NCI-H82 treated with DMSO at 0.1 percent for 48 hours (cell line): ENCODE results near the gene CADPS2.
"Not testable (repeated sequence)": the region's sequence is repeated elsewhere in the genome, so short reads cannot be mapped to it uniquely, and the experiment has no call there.

Source experiments
- DNase-seq: peaks from one replicate; lab custom pipeline; 2025; ENCODE audit not compliant: unreplicated experiment; lab: John Stamatoyannopoulos, UW

The CADPS2 gene

GRCh38 chr7:122677149-122677548, 209.1 kb downstream of the CADPS2 start:
- DNase-seq = no peak

- no peak for DNase-seq
These were observed 209.8 kb downstream of the CADPS2 start for GRCh38 chr7:122676466-122676865.

- no peak for DNase-seq
These were observed 210.6 kb downstream of the CADPS2 start for GRCh38 chr7:122675621-122676020.

GRCh38 chr7:122675011-122675410, 211.2 kb downstream of the CADPS2 start:
- DNase-seq = no peak

GRCh38 chr7:122674502-122674901, 211.8 kb downstream of the CADPS2 start:
- DNase-seq = no peak

- DNase-seq = no peak
These were observed 212.3 kb downstream of the CADPS2 start for GRCh38 chr7:122673951-122674350.

- DNase-seq = no peak
These were observed 213.7 kb downstream of the CADPS2 start for GRCh38 chr7:122672536-122672935.

- DNase-seq = no peak
These were observed 222.5 kb downstream of the CADPS2 start for GRCh38 chr7:122663733-122664132.

GRCh38 chr7:122658856-122659255, 227.4 kb downstream of the CADPS2 start:
- DNase-seq = no peak

- DNase-seq = no peak
These were observed 232.6 kb downstream of the CADPS2 start for GRCh38 chr7:122653685-122654084.

- DNase-seq = no peak
These were observed 233.4 kb downstream of the CADPS2 start for GRCh38 chr7:122652876-122653275.

- DNase-seq = peak; percentile 74
These were observed 234.8 kb downstream of the CADPS2 start for GRCh38 chr7:122651451-122651850.

GRCh38 chr7:122643250-122643649, 243.0 kb downstream of the CADPS2 start:
- no peak for DNase-seq

GRCh38 chr7:122638459-122638858, 247.8 kb downstream of the CADPS2 start:
- no peak for DNase-seq

GRCh38 chr7:122637784-122638183, 248.5 kb downstream of the CADPS2 start:
- DNase-seq = no peak

GRCh38 chr7:122635481-122635880, 250.8 kb downstream of the CADPS2 start:
- DNase-seq = not testable (repeated sequence)

- no peak for DNase-seq
These were observed 252.8 kb downstream of the CADPS2 start for GRCh38 chr7:122633472-122633871.

GRCh38 chr7:122632238-122632637, 254.0 kb downstream of the CADPS2 start:
- DNase-seq = no peak

- DNase-seq = no peak
These were observed 256.8 kb downstream of the CADPS2 start for GRCh38 chr7:122629412-122629953.

- no peak for DNase-seq
These were observed 257.4 kb downstream of the CADPS2 start for GRCh38 chr7:122628651-122629411.

GRCh38 chr7:122626785-122627184, 259.5 kb downstream of the CADPS2 start:
- no peak for DNase-seq

- no peak for DNase-seq
These were observed 263.6 kb downstream of the CADPS2 start for GRCh38 chr7:122622682-122623081.

- DNase-seq = peak; percentile 24
These were observed 266.6 kb downstream of the CADPS2 start for GRCh38 chr7:122619664-122620063.
